Stimulated activated naive CD8-positive, alpha-beta T cell treated with anti-CD3 and anti-CD28 coated beads, Interleukin-15, amount 100 ng/mL, for 72 hours (primary cell): ENCODE measurements around the gene CISD2.
"Not testable (repeated sequence)": the region's sequence is repeated elsewhere in the genome, so short reads cannot be mapped to it uniquely, and the experiment has no call there.

Experiments
- ATAC-seq: fragments of 150-1000 bp; cut with Tn5 transposase; 2 replicates; pipeline ENCODE4 v1.10.0; 2021; ENCODE audit warnings: mild to moderate bottlenecking, moderate library complexity
- DNase-seq, 2 donors: peaks; one replicate each; pipeline ENCODE4 v3.0.0; 2021 to 2022
- H3K27ac Mint-ChIP-seq, 2 donors: one replicate each; pipeline ENCODE4 v1.8.0; 2022; ENCODE audit warnings: mild to moderate bottlenecking in 2 of 2, mixed read lengths in 2 of 2, moderate library complexity in 2 of 2
- H3K27me3 Mint-ChIP-seq: one replicate; pipeline ENCODE4 v1.8.0; 2022; ENCODE audit warnings: mixed read lengths
- H3K4me1 Mint-ChIP-seq: one replicate; pipeline ENCODE4 v1.8.0; 2022; ENCODE audit warnings: mild to moderate bottlenecking, mixed read lengths
- H3K4me3 Mint-ChIP-seq, 2 donors: one replicate each; pipeline ENCODE4 v1.8.0; 2022; ENCODE audit warnings: mild to moderate bottlenecking in 2 of 2, mixed read lengths in 2 of 2, moderate library complexity in 1 of 2
- H3K9me3 Mint-ChIP-seq, 2 donors: one replicate each; pipeline ENCODE4 v1.8.0; 2022; ENCODE audit warnings: mixed read lengths in 2 of 2

The CISD2 gene

DNA sequence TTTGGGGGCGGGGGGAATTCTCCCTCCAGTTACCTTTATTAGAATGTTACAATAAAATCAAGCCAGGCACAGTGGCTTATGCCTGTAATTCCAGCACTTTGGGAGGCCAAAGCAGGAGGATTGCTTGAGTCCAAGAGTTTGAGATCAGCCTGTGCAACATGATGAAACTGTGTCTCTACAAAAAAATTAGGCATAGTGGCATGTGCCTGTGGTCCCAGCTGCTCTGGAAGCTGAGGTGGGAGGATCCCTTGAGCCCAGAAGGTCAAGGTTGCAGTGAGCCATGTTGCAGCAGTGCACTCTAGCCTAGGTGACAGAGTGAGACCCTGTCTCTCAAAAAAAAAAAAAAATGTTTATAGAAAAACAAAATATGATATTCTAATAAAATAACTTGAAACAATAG lies 36.1 kb upstream of the CISD2 start:
- DNase-seq (no peak), ATAC-seq (no peak)
- Mint-ChIP-seq H3K27ac (no peak overlapping the region), H3K9me3 (no peaks in the 10 kb centered on the region), H3K4me3 (no peak overlapping the region), H3K4me1 (peaks cover 27% of the 10 kb centered on the region), H3K27me3 (no peaks in the 10 kb centered on the region)

DNA sequence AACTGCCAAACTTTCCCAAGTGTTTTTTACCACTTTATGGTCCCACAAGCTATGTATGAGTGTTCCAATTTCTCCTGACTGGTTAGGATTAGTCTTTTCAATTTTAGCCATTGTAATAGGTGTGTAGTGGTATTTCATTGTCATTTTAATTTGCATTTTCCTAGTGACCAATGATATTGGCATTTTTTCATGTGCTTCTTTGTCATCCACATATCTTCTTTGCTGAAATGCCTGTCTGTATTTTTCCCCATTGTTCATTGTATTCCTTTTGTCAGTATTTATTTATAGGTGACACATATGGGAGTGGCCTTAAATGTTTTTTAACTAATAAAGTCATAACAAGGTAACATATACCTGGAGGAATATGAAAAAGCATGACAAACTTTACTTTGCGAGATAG lies 32.2 kb upstream of the CISD2 start:
- Mint-ChIP-seq H3K27me3 (no peaks in the 10 kb centered on the region), H3K27ac (no peak overlapping the region), H3K4me3 (no peak overlapping the region), H3K9me3 (no peaks in the 10 kb centered on the region), H3K4me1 (peaks cover 18% of the 10 kb centered on the region)
- DNase-seq (no peak), ATAC-seq (no peak)

DNA sequence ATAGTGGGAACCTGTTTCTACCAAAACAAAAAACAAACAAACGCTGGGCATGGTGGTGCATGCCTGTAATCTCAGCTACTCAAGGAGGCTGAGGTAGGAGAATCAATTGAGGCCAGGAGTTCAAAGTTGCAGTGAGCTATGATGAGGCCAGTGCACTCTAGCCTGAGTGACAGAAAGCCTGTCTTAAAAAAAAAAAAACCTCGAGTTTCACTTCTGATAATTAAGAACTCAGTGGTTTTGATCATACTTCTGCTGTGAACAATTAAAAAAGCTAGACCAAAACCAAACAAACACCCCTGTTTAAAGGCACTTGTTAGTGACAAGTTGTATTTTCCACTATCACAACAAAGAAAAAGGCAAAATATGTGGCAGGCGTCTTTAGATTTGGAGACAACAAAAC lies 26.4 kb upstream of the CISD2 start:
- DNase-seq (no peak), ATAC-seq (peak; percentile 57)
- Mint-ChIP-seq H3K27ac (peak overlapping the region in 1 of 2 donors; percentile 27), H3K9me3 (no peaks in the 10 kb centered on the region), H3K27me3 (no peaks in the 10 kb centered on the region), H3K4me3 (no peak overlapping the region), H3K4me1 (peaks cover 14% of the 10 kb centered on the region)

DNA sequence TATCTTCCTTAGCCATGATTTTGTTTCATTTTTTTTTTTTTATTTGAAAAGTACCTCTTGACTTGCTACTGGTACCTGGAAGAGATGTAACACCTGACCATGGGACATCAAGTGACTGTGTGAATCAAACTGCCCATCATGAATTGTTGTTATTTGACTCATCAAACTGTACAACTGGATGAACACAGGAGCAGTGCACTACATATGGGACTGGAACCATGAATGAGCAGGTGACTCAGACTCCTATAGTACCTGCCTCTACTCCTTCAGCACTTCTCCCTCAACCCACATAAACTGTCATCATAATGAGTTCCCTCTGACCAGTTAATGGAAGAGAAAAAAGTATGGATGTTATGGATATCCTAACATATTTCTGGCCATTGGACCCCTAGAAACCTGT lies 25.5 kb upstream of the CISD2 start:
- peak; percentile 59 for ATAC-seq
- no peaks in the 10 kb centered on the region for H3K27me3 Mint-ChIP-seq
- no peak for DNase-seq
- H3K27ac Mint-ChIP-seq, result no peak overlapping the region
- H3K4me3 Mint-ChIP-seq, result no peak overlapping the region
- peaks cover 12% of the 10 kb centered on the region for H3K4me1 Mint-ChIP-seq
- no peaks in the 10 kb centered on the region for H3K9me3 Mint-ChIP-seq

- H3K27me3 Mint-ChIP-seq, result no peaks in the 10 kb centered on the region
- peaks cover 8% of the 10 kb centered on the region for H3K4me1 Mint-ChIP-seq
- no peak overlapping the region for H3K4me3 Mint-ChIP-seq
- DNase-seq (no peak), ATAC-seq (no peak)
- H3K9me3 Mint-ChIP-seq, result no peaks in the 10 kb centered on the region
- no peak overlapping the region for H3K27ac Mint-ChIP-seq
Observed at GRCh38 chr4:102843938-102844337, 24.9 kb upstream of the CISD2 start.

DNA sequence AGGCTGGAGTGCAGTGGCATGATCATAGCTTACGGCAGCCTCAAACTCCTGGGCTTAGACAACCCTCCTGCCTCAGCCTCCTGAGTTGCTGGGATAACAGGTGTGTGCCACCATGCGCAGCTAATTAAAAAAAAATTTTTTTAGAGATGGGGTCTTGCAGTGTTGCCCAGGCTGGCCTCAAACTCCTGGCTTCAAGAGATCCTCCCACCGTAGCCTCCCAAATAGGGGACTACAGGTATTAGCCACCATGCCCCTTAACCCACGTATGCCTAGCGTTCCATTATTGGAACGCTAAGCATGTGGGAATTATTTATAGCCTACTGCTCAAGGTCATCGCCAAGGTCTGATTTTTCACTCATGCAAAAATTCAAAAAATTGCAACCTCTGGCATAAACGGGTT lies 21.1 kb upstream of the CISD2 start:
- ATAC-seq (no peak), DNase-seq (no peak)
- H3K27ac Mint-ChIP-seq, result no peak overlapping the region
- H3K4me1 Mint-ChIP-seq, result peaks cover 10% of the 10 kb centered on the region
- H3K9me3 Mint-ChIP-seq, result no peaks in the 10 kb centered on the region
- H3K27me3 Mint-ChIP-seq, result no peaks in the 10 kb centered on the region
- H3K4me3 Mint-ChIP-seq, result no peak overlapping the region

- Mint-ChIP-seq H3K9me3 (no peaks in the 10 kb centered on the region), H3K4me1 (peaks cover 7% of the 10 kb centered on the region), H3K27me3 (no peaks in the 10 kb centered on the region), H3K27ac (no peak overlapping the region), H3K4me3 (peak overlapping the region in 1 of 2 donors; percentile 30)
- ATAC-seq (peak; percentile 68), DNase-seq (no peak)
Observed at GRCh38 chr4:102849579-102850104, 19.1 kb upstream of the CISD2 start.

- peaks cover 7% of the 10 kb centered on the region for H3K4me1 Mint-ChIP-seq
- H3K27ac Mint-ChIP-seq, result no peak overlapping the region
- H3K9me3 Mint-ChIP-seq, result no peaks in the 10 kb centered on the region
- no peaks in the 10 kb centered on the region for H3K27me3 Mint-ChIP-seq
- ATAC-seq (no peak), DNase-seq (no peak)
- no peak overlapping the region for H3K4me3 Mint-ChIP-seq
Observed at GRCh38 chr4:102850370-102850769, 18.4 kb upstream of the CISD2 start.

GRCh38 chr4:102858828-102859464 lies 9.8 kb upstream of the CISD2 start:
- Mint-ChIP-seq H3K4me3 (no peak overlapping the region), H3K27ac (no peak overlapping the region)

DNA sequence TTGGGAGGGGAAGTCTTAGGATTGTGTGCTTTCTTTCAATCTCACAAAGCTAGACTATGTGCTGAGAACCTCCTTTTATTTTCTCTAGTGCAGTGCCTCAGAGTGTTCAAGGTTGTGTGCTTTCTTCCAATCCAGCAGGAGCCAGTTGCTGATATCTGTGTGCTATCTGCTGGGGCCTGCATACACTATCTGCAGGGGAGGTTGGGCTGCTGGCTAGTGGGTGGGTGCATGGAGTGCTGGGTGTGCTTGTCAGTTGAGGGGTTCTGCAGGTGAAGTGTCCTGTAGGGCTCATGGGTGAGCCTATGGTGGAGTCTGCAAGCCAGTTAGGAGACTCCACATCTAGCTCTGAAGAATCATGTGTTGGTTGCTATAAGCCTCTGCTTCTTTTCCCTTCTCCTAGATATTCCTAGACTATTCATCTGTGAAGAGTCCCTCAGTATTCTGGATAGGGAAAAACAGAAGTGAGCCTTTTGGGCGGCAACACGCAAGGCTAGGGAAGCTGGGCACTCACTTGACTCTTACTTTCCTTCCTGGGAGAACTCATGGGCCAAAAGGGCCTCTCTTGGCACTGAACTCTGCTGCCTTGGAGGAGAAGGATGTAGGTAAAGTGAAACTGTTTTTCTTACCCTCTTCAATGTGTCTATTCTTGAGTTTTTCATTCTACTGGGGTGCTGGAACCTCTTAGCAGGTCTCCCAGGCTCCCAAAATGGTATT lies 8.0 kb upstream of the CISD2 start:
- Mint-ChIP-seq H3K9me3 (peaks cover 22 to 25% of the 10 kb centered on the region in 2 donors), H3K4me1 (peaks cover 18% of the 10 kb centered on the region), H3K4me3 (no peak overlapping the region), H3K27ac (no peak overlapping the region), H3K27me3 (no peaks in the 10 kb centered on the region)
- ATAC-seq (no peak), DNase-seq (no peak)

More at GRCh38 chr4:102858828-102859464, 9.8 kb upstream of the CISD2 start:
- H3K4me1 Mint-ChIP-seq, result no peaks in the 10 kb centered on the region
- no peaks in the 10 kb centered on the region for H3K27me3 Mint-ChIP-seq
- DNase-seq (no peak), ATAC-seq (no peak)
- H3K9me3 Mint-ChIP-seq, result peaks cover 22 to 25% of the 10 kb centered on the region in 2 donors

- DNase-seq (no peak), ATAC-seq (no peak)
- H3K4me1 Mint-ChIP-seq, result peaks cover 30% of the 10 kb centered on the region
- peaks cover 22 to 25% of the 10 kb centered on the region in 2 donors for H3K9me3 Mint-ChIP-seq
- H3K4me3 Mint-ChIP-seq, result no peak overlapping the region
- H3K27ac Mint-ChIP-seq, result no peak overlapping the region
- no peaks in the 10 kb centered on the region for H3K27me3 Mint-ChIP-seq
Observed at GRCh38 chr4:102862016-102862415, 6.8 kb upstream of the CISD2 start.

- Mint-ChIP-seq H3K27ac (no peak overlapping the region), H3K9me3 (peaks cover 22 to 25% of the 10 kb centered on the region in 2 donors), H3K4me1 (peaks cover 31% of the 10 kb centered on the region), H3K4me3 (no peak overlapping the region), H3K27me3 (no peaks in the 10 kb centered on the region)
- ATAC-seq (no peak), DNase-seq (no peak)
Observed at GRCh38 chr4:102862747-102863146, 6.0 kb upstream of the CISD2 start.

DNA sequence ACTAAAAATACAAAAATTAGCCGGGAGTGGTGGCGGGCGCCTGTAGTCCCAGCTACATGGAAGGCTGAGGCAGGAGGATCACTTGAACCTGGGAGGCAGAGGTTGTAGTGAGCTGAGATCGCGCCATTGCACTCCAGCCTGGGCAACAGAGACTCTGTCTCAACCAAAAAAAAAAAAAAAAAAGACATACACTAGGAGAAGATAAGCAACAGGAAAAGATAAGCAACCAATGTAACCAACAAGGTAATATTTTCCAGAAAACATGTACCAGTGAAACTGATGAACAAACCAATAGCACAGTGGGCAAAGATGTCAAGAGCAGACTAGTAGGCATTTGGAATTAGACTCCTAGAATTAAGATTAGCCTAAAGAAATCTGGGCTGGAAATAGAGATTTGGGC lies 3.5 kb upstream of the CISD2 start:
- H3K9me3 Mint-ChIP-seq, DNase-seq, ATAC-seq, H3K27me3 Mint-ChIP-seq: not testable (repeated sequence)
- H3K27ac Mint-ChIP-seq, result peak overlapping the region in 1 of 2 donors; percentile 82
- H3K4me1 Mint-ChIP-seq, result peaks cover 41% of the 10 kb centered on the region
- H3K4me3 Mint-ChIP-seq, result peak overlapping the region; percentile 60 to 64

GRCh38 chr4:102867278-102868152 lies 1.3 kb upstream of the CISD2 start:
- ATAC-seq (no peak), DNase-seq (no peak)
- Mint-ChIP-seq H3K27ac (peak overlapping the region; percentile 99), H3K27me3 (no peaks in the 10 kb centered on the region), H3K9me3 (no peaks in the 10 kb centered on the region), H3K4me1 (peaks cover 48% of the 10 kb centered on the region), H3K4me3 (peak overlapping the region; percentile 91 to 96)

- Mint-ChIP-seq H3K4me3 (peak overlapping the region; percentile 91 to 96), H3K27ac (peak overlapping the region; percentile 99), H3K4me1 (peaks cover 55% of the 10 kb centered on the region), H3K27me3 (no peaks in the 10 kb centered on the region), H3K9me3 (no peaks in the 10 kb centered on the region)
- DNase-seq, result peak in 1 of 2 donors; percentile 44
- no peak for ATAC-seq
Observed at GRCh38 chr4:102868153-102868780, 525 bp upstream of the CISD2 start.
